Measurements from ENCODE around the gene TRIM52.

TRIM52 gene

DNA sequence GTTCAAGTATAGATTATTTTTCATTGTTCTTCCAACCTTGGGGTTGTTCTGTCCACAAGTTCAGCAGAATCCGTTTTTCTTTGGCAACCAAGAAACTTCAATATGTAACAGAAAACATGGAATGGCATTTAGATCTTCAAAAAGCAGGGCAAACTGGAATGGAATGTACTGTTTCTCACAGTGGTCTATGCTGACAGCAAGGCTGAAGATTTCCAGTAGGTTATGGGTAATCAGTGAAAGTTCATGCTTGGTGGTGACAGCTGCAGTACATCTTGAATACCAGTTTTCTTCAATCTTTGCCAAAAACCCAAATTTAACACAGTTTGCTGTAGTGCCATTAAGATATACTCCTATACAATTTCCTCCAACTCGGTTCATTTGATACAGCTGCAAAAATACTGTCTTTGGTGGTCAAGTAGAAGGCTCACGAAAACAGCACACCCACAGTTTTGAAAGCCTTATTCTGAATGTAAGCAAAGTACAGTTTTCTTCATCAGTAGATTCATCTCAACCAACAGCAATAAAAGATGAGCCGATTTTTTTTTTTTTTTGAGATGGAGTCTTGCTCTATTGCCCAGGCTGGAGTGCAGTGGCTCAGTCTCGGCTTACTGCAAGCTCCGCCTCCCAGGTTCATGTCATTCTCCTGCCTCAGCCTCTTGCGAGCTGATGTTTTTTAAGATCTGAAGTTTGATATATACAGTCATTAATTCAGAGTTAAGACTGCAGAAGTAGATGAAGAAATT, 4.9 kb downstream of the TRIM52 start:
- Histone ChIP-seq H4K8ac (ENCODE audit: low read depth, low read length) (no peak overlapping the region), H3K4me2 (ENCODE audit: low read length) (no peak overlapping the region), H3K9me3 (ENCODE audit: insufficient read depth, low read depth, low read length) (no peaks in the 10 kb centered on the region), H3K4me3 (ENCODE audit: low read depth, low read length) (no peak overlapping the region), H3K14ac (ENCODE audit: low read length) (no peak overlapping the region), H3K27ac (ENCODE audit: low read depth, low read length) (no peak overlapping the region), H3K4ac (ENCODE audit: low read depth, low read length) (no peak overlapping the region), H2BK120ac (ENCODE audit: insufficient read depth, low read length, poor library complexity) (no peak overlapping the region), H3K36me3 (ENCODE audit: control insufficient read depth in 1 of 2, insufficient read depth in 2 of 2, low read length in 2 of 2) (peaks cover 7 to 21% of the 10 kb centered on the region in 2 experiments), H3K79me1 (ENCODE audit: low read length) (peaks cover 3% of the 10 kb centered on the region), H3K79me2 (ENCODE audit: control insufficient read depth, insufficient read depth, low read length, poor library complexity) (peaks cover 8% of the 10 kb centered on the region), H3K4me1 (ENCODE audit: control insufficient read depth in 1 of 2, insufficient read depth in 2 of 2, low read length in 2 of 2) (peaks cover 8 to 12% of the 10 kb centered on the region in 2 experiments), H3K18ac (ENCODE audit: low read length) (no peak overlapping the region), H4K91ac (ENCODE audit: low read depth, low read length) (no peak overlapping the region), H2BK12ac (ENCODE audit: low read length) (no peak overlapping the region), H2AK5ac (ENCODE audit: low read length) (no peak overlapping the region), H3K23ac (ENCODE audit: low read length) (no peak overlapping the region), H3K27me3 (ENCODE audit: insufficient read depth, low read length) (no peaks in the 10 kb centered on the region), H3K9ac (ENCODE audit: low read length) (no peak overlapping the region), H2BK5ac (ENCODE audit: low read depth, low read length, poor library complexity) (no peak overlapping the region), H4K12ac (ENCODE audit: low read depth, low read length) (no peak overlapping the region), H2AFZ (ENCODE audit: insufficient read depth, low read length, poor library complexity) (no peak overlapping the region)
- no CpG with 5 or more reads among the region's 7 CpGs for WGBS (ENCODE audit: extremely low coverage, insufficient coverage, insufficient read length)
- no peak for DNase-seq

DNA sequence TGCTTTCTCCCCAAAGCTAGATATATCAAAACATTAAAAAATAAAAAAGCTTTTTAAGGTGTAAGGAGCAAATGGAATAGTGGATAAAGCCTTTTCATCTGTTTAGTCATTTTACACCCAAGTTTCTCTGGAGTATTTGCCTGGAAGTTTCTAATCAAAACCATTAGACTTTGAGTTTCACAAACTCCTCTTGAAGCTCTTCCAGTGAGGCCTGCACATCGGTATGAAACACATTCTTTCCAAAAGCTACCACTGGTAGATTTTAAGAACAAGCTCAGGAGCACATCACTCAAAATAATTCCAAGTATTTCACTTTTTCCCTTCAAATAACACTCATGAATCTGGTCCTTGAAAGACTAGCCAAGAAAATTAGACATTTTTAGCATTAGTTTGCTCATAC, 5.7 kb downstream of the TRIM52 start:
- Histone ChIP-seq H3K4me2 (ENCODE audit: low read length) (no peak overlapping the region), H3K9ac (ENCODE audit: low read length) (no peak overlapping the region), H3K4ac (ENCODE audit: low read depth, low read length) (peak overlapping the region; percentile 54), H4K8ac (ENCODE audit: low read depth, low read length) (no peak overlapping the region), H3K9me3 (ENCODE audit: insufficient read depth, low read depth, low read length) (no peaks in the 10 kb centered on the region), H2BK12ac (ENCODE audit: low read length) (no peak overlapping the region), H3K79me1 (ENCODE audit: low read length) (no peaks in the 10 kb centered on the region), H4K12ac (ENCODE audit: low read depth, low read length) (no peak overlapping the region), H2AFZ (ENCODE audit: insufficient read depth, low read length, poor library complexity) (no peak overlapping the region), H4K91ac (ENCODE audit: low read depth, low read length) (no peak overlapping the region), H3K27me3 (ENCODE audit: insufficient read depth, low read length) (no peaks in the 10 kb centered on the region), H2BK120ac (ENCODE audit: insufficient read depth, low read length, poor library complexity) (no peak overlapping the region), H3K14ac (ENCODE audit: low read length) (no peak overlapping the region), H3K36me3 (ENCODE audit: control insufficient read depth in 1 of 2, insufficient read depth in 2 of 2, low read length in 2 of 2) (peaks cover 7 to 24% of the 10 kb centered on the region in 2 experiments), H2AK5ac (ENCODE audit: low read length) (no peak overlapping the region), H3K79me2 (ENCODE audit: control insufficient read depth, insufficient read depth, low read length, poor library complexity) (peaks cover 7% of the 10 kb centered on the region), H3K4me1 (ENCODE audit: control insufficient read depth in 1 of 2, insufficient read depth in 2 of 2, low read length in 2 of 2) (peaks cover 5 to 9% of the 10 kb centered on the region in 2 experiments), H3K4me3 (ENCODE audit: low read depth, low read length) (no peak overlapping the region), H2BK5ac (ENCODE audit: low read depth, low read length, poor library complexity) (no peak overlapping the region), H3K18ac (ENCODE audit: low read length) (no peak overlapping the region), H3K23ac (ENCODE audit: low read length) (no peak overlapping the region), H3K27ac (ENCODE audit: low read depth, low read length) (no peak overlapping the region)
- WGBS (ENCODE audit: extremely low coverage, insufficient coverage, insufficient read length): no CpG with 5 or more reads among the region's 1 CpG
- no peak for DNase-seq

DNA sequence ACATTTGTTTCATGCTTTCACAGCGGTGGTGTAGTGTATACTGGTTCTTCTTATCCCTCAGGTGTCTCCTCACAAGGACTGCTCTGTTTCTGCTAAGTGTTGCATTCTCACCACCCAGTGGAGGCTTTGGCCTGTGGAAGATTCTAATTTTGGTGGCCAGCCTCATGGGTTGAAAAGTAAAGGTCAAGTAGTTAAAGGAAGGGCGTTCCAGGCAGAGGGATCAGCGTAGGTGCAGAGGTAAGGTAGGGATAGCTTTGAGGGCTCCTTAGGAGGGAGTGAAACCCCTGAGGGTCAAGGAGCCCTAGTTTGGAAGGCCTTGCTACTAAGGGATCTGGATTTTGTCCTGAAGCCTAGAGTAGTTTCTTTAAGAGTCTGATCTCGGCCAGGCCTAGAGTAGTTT, 12.7 kb downstream of the TRIM52 start:
- DNase-seq: no peak
- Histone ChIP-seq H3K27ac (ENCODE audit: low read depth, low read length) (peak overlapping the region; percentile 31), H2AK5ac (ENCODE audit: low read length) (peak overlapping the region; percentile 44), H3K27me3 (ENCODE audit: insufficient read depth, low read length) (no peaks in the 10 kb centered on the region), H3K4me2 (ENCODE audit: low read length) (peak overlapping the region; percentile 80), H3K9me3 (ENCODE audit: insufficient read depth, low read depth, low read length) (peaks cover 1% of the 10 kb centered on the region), H3K4me1 (ENCODE audit: control insufficient read depth in 1 of 2, insufficient read depth in 2 of 2, low read length in 2 of 2) (peaks cover 9 to 21% of the 10 kb centered on the region in 2 experiments), H3K79me2 (ENCODE audit: control insufficient read depth, insufficient read depth, low read length, poor library complexity) (peaks cover 40% of the 10 kb centered on the region), H3K18ac (ENCODE audit: low read length) (peak overlapping the region; percentile 87), H2BK12ac (ENCODE audit: low read length) (no peak overlapping the region), H4K91ac (ENCODE audit: low read depth, low read length) (peak overlapping the region; percentile 34), H3K4me3 (ENCODE audit: low read depth, low read length) (peak overlapping the region; percentile 58), H2BK5ac (ENCODE audit: low read depth, low read length, poor library complexity) (peak overlapping the region; percentile 72), H3K79me1 (ENCODE audit: low read length) (peaks cover 28% of the 10 kb centered on the region), H3K36me3 (ENCODE audit: control insufficient read depth in 1 of 2, insufficient read depth in 2 of 2, low read length in 2 of 2) (peaks cover 2 to 13% of the 10 kb centered on the region in 2 experiments), H4K12ac (ENCODE audit: low read depth, low read length) (no peak overlapping the region), H2AFZ (ENCODE audit: insufficient read depth, low read length, poor library complexity) (peak overlapping the region; percentile 23), H4K8ac (ENCODE audit: low read depth, low read length) (no peak overlapping the region), H3K9ac (ENCODE audit: low read length) (peak overlapping the region; percentile 65), H3K14ac (ENCODE audit: low read length) (peak overlapping the region; percentile 79), H2BK120ac (ENCODE audit: insufficient read depth, low read length, poor library complexity) (no peak overlapping the region), H3K4ac (ENCODE audit: low read depth, low read length) (peak overlapping the region; percentile 93), H3K23ac (ENCODE audit: low read length) (no peak overlapping the region)
- WGBS (ENCODE audit: extremely low coverage, insufficient coverage, insufficient read length): no CpG with 5 or more reads among the region's 4 CpGs

DNA sequence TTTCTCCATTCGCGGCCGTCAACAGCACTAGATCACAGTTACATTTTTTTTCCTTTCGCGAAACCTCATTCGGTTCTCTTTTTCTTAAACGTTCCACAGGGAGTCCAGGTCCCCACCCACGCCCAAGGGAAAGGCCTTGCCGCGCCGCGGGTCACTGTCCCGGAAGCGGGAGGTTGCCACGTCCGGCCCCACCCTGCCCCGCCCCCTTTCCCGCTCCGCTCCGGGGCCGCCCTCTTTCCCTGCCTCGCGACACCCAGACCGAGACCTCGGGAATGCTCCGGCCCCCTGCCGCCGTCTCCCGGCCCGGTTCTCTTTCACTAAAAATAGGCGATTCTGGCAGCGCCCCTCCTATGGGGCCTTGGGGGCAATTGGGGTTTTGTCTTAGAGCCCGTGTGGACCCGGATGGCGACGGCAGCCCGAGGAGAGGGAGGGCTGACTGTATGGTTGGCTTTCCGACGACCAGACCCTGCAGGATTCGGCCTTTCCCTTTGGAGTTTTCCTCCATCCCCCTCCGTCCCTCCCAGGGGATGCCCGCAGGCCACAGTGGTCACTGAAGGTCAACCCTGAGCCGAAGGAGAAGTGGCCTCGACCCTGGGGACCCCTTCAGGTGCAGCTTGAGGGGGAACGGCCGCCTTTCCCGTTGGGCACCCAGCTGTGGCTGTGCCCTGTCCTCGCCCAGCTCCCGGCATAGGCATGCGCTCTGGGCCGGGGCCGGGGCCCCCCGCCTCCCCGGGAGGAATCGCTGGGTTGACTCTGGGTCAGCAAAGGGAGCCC, 14.5 kb downstream of the TRIM52 start:
- Histone ChIP-seq H3K4me1 (ENCODE audit: control insufficient read depth in 1 of 2, insufficient read depth in 2 of 2, low read length in 2 of 2) (peaks cover 12 to 29% of the 10 kb centered on the region in 2 experiments), H3K27ac (ENCODE audit: low read depth, low read length) (peak overlapping the region; percentile 95), H3K79me2 (ENCODE audit: control insufficient read depth, insufficient read depth, low read length, poor library complexity) (peaks cover 54% of the 10 kb centered on the region), H4K91ac (ENCODE audit: low read depth, low read length) (peak overlapping the region; percentile 98), H3K9ac (ENCODE audit: low read length) (peak overlapping the region; percentile 98), H3K79me1 (ENCODE audit: low read length) (peaks cover 31% of the 10 kb centered on the region), H2BK12ac (ENCODE audit: low read length) (no peak overlapping the region), H3K4me2 (ENCODE audit: low read length) (peak overlapping the region; percentile 67), H3K4me3 (ENCODE audit: low read depth, low read length) (peak overlapping the region; percentile 84), H3K4ac (ENCODE audit: low read depth, low read length) (peak overlapping the region; percentile 98), H3K27me3 (ENCODE audit: insufficient read depth, low read length) (no peaks in the 10 kb centered on the region), H2BK120ac (ENCODE audit: insufficient read depth, low read length, poor library complexity) (peak overlapping the region; percentile 92), H3K36me3 (ENCODE audit: control insufficient read depth in 1 of 2, insufficient read depth in 2 of 2, low read length in 2 of 2) (peaks cover 13 to 17% of the 10 kb centered on the region in 2 experiments), H2AFZ (ENCODE audit: insufficient read depth, low read length, poor library complexity) (peak overlapping the region; percentile 81), H2AK5ac (ENCODE audit: low read length) (peak overlapping the region; percentile 91), H3K18ac (ENCODE audit: low read length) (peak overlapping the region; percentile 85), H3K23ac (ENCODE audit: low read length) (no peak overlapping the region), H2BK5ac (ENCODE audit: low read depth, low read length, poor library complexity) (peak overlapping the region; percentile 86), H3K9me3 (ENCODE audit: insufficient read depth, low read depth, low read length) (peaks cover 1% of the 10 kb centered on the region), H3K14ac (ENCODE audit: low read length) (peak overlapping the region; percentile 99), H4K8ac (ENCODE audit: low read depth, low read length) (peak overlapping the region; percentile 90), H4K12ac (ENCODE audit: low read depth, low read length) (peak overlapping the region; percentile 90)
- DNase-seq: peak; percentile 94 to 96
- no CpG with 5 or more reads among the region's 55 CpGs for WGBS (ENCODE audit: extremely low coverage, insufficient coverage, insufficient read length)

All from trophoblast cell (in vitro differentiated cells and primary cell).